AG04450 (cell line): Measurements from ENCODE around the gene SPNS3. TPM values are rescaled to one million over a fixed set of nuclear protein-coding genes. Genes with fewer than 3 reads are reported as not detected.

ENCODE experiments used
- CTCF ChIA-PET: fragments of 300-600, 350-600 bp; formaldehyde crosslinking; extraction: SDS; loops from one replicate; lab custom pipeline; 2022; ENCODE audit warnings: antibody characterized with exemption, inconsistent platforms; lab: Charles Lee
- POLR2A ChIA-PET: fragments of 350-600 bp; formaldehyde crosslinking; extraction: SDS; loops from one replicate; lab custom pipeline; 2021; ENCODE audit warnings: antibody characterized with exemption, inconsistent platforms; lab: Yijun Ruan, JAX
- DNase-seq: peaks from one replicate; pipeline ENCODE4 v3.0.0-alpha.2; 2011; ENCODE audit warnings: low read depth, low spot score
- H3K27ac ChIP-seq: one replicate; pipeline ENCODE4 v1.5.1; 2012; ENCODE audit warnings: low read depth, low read length, control low read depth
- H3K27me3 ChIP-seq: one replicate; pipeline ENCODE4 v1.6.0; 2012; ENCODE audit warnings: low read length; ENCODE audit not compliant: control insufficient read depth, insufficient read depth
- H3K4me3 ChIP-seq: 2 replicates; pipeline ENCODE4 v1.5.1; 2011; ENCODE audit warnings: mild to moderate bottlenecking, low read depth, low read length, control low read depth
- H3K9me3 ChIP-seq: 2 replicates; pipeline ENCODE4 v1.5.1; 2012; ENCODE audit warnings: low read length; ENCODE audit not compliant: control insufficient read depth, insufficient read depth
- CTCF ChIP-seq: IDR thresholded peaks from 2 replicates; pipeline ENCODE4 v1.5.1; 2011; ENCODE audit warnings: low read depth, low read length, control low read depth, inconsistent platforms
- polyA plus RNA-seq: library from polyadenylated mRNA; depleted of rRNA; stranded (reverse); fragments of >200 nt; gene quantifications from 2 replicates; pipeline ENCODE4 v1.2.3, GENCODE V29; 2011

SPNS3 gene
- polyA plus RNA-seq, 1 experiment, result not detected

- Histone ChIP-seq H3K27me3 (peaks cover 35% of the 10 kb centered on the region), H3K4me3 (no peak overlapping the region), H3K9me3 (no peaks in the 10 kb centered on the region; the same call in 1 of the 2 replicates), H3K27ac (no peak overlapping the region)
- ChIA-PET POLR2A (no interaction called here), CTCF (interaction anchor here (0.9 kb wide), 1 partner anchor 9 kb away, joined by 3 read pairs; no protein-coding TSS in a partner anchor)
- TF ChIP-seq CTCF, result no peak
- DNase-seq, result no peak
Observed at GRCh38 chr17:4509923-4510617, 76.3 kb downstream of the SPNS3 start.

GRCh38 chr17:4510618-4510941, 76.8 kb downstream of the SPNS3 start:
- DNase-seq, result no peak
- no peak for TF ChIP-seq CTCF
- POLR2A ChIA-PET, result no interaction called here
- CTCF ChIA-PET, result interaction anchor here (0.9 kb wide), 1 partner anchor 10 kb away, joined by 3 read pairs; no protein-coding TSS in a partner anchor
- no peak overlapping the region for H3K4me3 ChIP-seq
- H3K27me3 ChIP-seq, result peaks cover 36% of the 10 kb centered on the region
- H3K9me3 ChIP-seq, result no peaks in the 10 kb centered on the region; the same call in 1 of the 2 replicates
- no peak overlapping the region for H3K27ac ChIP-seq

DNA sequence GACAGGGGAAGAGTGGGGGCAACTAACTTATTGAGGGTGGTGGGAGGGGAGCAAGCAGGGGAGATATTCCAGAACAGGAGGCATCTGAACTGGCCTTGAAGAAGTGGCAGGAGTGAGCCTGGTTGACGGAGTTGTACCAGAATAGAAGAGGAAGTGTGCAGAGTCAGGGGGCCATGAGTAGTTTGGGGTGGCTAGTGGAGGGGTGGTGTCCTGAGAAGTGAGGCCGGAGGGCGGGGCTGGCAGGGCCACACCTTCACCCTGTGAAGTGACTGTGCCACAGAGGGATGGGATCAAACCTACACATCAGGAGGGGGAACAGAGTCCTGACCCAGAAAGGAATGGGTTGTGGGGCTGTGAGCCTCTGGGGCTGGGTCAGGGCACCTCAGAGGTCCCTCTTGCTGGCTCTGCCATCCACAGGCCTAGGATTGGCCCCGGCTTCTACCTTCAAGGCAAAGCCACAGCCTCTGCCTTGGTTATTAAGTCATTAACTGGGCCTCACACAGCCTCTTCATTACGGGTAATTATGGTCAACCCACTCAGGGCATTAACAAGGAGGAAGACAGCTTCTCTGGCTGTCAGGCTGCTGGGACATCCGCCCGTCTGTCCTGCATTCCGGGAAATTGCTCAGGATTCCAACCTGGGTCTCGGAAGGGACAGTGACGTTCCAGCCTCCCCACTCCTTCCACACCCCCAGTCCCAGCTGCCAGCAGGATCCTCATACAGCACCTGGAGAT, 77.6 kb downstream of the SPNS3 start:
- ChIA-PET POLR2A (no interaction called here), CTCF (no interaction called here)
- DNase-seq, result no peak
- no peak for TF ChIP-seq CTCF
- Histone ChIP-seq H3K4me3 (no peak overlapping the region), H3K27me3 (peaks cover 39% of the 10 kb centered on the region), H3K9me3 (no peaks in the 10 kb centered on the region; the same call in 1 of the 2 replicates), H3K27ac (no peak overlapping the region)

DNA sequence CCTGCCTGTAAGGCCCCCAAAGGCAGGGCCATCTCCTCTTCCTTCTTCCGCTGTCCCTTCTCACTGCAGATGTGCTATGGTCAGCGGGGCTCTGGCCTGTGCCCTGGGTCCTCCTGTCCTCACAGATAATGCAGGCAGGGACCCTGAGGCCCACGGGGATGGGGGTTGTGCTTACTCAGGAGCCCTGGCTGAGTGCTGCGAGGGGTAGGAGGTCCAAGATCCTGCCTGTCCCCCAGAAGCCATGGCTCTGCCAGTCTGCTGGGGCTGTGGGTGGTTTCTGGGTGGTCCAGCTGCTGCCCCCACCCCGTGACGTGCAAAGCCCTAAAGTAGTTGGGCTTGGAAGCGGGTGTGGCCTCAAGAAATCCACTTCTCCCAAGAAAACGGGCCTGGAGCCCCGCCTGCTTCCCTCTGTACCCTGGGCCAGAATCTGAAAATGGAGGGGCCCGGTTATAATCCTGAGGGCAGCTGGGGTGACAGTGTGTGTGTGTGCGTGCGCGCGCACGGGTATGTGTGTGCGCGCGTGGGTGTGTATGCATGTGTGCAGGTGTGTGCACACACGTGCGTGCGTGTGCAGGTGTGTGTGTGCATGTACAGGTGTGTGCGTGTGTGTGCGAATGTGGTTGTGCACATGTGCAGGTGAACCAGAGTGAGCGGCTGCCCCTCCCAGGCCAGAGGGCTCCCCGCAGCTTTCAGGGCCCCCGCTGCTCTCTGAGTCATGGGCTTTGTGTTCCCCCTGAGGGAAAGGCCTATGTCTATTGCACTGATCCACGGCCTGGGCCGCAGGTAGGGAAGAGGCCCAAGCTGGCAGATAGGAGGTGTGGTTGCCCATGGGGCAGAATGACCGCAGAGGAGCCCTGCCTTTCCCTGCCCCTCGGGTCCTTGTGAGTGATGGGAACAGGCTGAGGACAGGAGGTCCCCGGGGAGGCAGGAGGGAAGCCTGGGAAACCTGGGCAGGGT, 78.7 kb downstream of the SPNS3 start:
- Histone ChIP-seq H3K27me3 (peaks cover 39% of the 10 kb centered on the region), H3K9me3 (no peaks in the 10 kb centered on the region; the same call in 1 of the 2 replicates), H3K27ac (no peak overlapping the region), H3K4me3 (no peak overlapping the region)
- no peak for TF ChIP-seq CTCF
- CTCF ChIA-PET, result interaction anchor here (0.6 kb wide), 1 partner anchor 114 kb away, joined by 3 read pairs; no protein-coding TSS in a partner anchor
- no peak for DNase-seq
- POLR2A ChIA-PET, result no interaction called here
